Caco-2 (cell line): Measurements from ENCODE around the gene BASP1. TPM values are rescaled to one million over a fixed set of nuclear protein-coding genes. Genes with fewer than 3 reads are reported as not detected.
"Not testable (repeated sequence)": the region's sequence is repeated elsewhere in the genome, so short reads cannot be mapped to it uniquely, and the experiment has no call there.

Source experiments
- BruUV-seq: library from RNA; stranded (reverse); fragments of 400-500 nt; replicated peaks from 2 replicates; lab custom pipeline; 2021; lab: Mats Ljungman, UMichigan
- CTCF ChIA-PET: fragments of 300-600 bp; sonication (Branson Sonifier 250); formaldehyde crosslinking; loops from one replicate; lab custom pipeline; 2022; ENCODE audit warnings: antibody characterized with exemption; lab: Charles Lee
- POLR2A ChIA-PET: fragments of 300-600 bp; sonication (Branson Sonifier 250); formaldehyde crosslinking; loops from one replicate; lab custom pipeline; 2022; ENCODE audit warnings: antibody characterized with exemption; lab: Charles Lee
- DNase-seq, 2 experiments: peaks; one replicate each; pipeline versions ENCODE4 v3.0.0 to v3.0.0-alpha.2; 2020 to 2022
- H3K27me3 ChIP-seq: replicated peaks from 2 replicates; pipeline ENCODE4 v1.6.0; 2011; ENCODE audit warnings: low read length; ENCODE audit not compliant: control insufficient read depth, insufficient read depth
- H3K36me3 ChIP-seq: 2 replicates; pipeline ENCODE4 v1.5.1; 2011; ENCODE audit warnings: low read length; ENCODE audit not compliant: control insufficient read depth, insufficient read depth
- H3K4me1 ChIP-seq: fragments of 250-450 bp; sonication (Bioruptor Pico); 2 replicates; pipeline ENCODE4 v1.5.1; 2020; ENCODE audit warnings: mild to moderate bottlenecking
- H3K4me3 ChIP-seq: 2 replicates; pipeline ENCODE4 v1.5.1; 2011; ENCODE audit warnings: low read depth, mild to moderate bottlenecking, control low read depth, low read length
- H3K9me3 ChIP-seq: fragments of 250-450 bp; sonication (Bioruptor Pico); 2 replicates; pipeline ENCODE4 v1.5.1; 2020; ENCODE audit warnings: mild to moderate bottlenecking, moderate library complexity
- H3K27ac Mint-ChIP-seq: one replicate; pipeline ENCODE4 v1.8.0; 2022; ENCODE audit warnings: mixed read lengths; ENCODE audit not compliant: unreplicated experiment
- H3K27me3 Mint-ChIP-seq: one replicate; pipeline ENCODE4 v1.8.0; 2022; ENCODE audit warnings: mixed read lengths; ENCODE audit not compliant: insufficient read depth, unreplicated experiment
- H3K36me3 Mint-ChIP-seq: one replicate; pipeline ENCODE4 v1.8.0; 2022; ENCODE audit warnings: mild to moderate bottlenecking, mixed read lengths; ENCODE audit not compliant: insufficient read depth, unreplicated experiment
- H3K4me1 Mint-ChIP-seq: one replicate; pipeline ENCODE4 v1.8.0; 2022; ENCODE audit warnings: low read depth, mixed read lengths; ENCODE audit not compliant: unreplicated experiment
- H3K4me3 Mint-ChIP-seq: one replicate; pipeline ENCODE4 v1.8.0; 2022; ENCODE audit warnings: mild to moderate bottlenecking, moderate library complexity, mixed read lengths; ENCODE audit not compliant: unreplicated experiment
- H3K9me3 Mint-ChIP-seq: one replicate; pipeline ENCODE4 v1.8.0; 2022; ENCODE audit warnings: mixed read lengths; ENCODE audit not compliant: unreplicated experiment
- intact Hi-C: fragments of 100-400 bp; cut with micrococcal nuclease; formaldehyde crosslinking; loops from one replicate; pipeline ENCODE4 v1.10.0; 2022; ENCODE audit not compliant: unreplicated experiment
- total RNA-seq: library from RNA; stranded (reverse); gene quantifications from 2 replicates; pipeline ENCODE4 v1.2.3, GENCODE V29; 2022
- TF ChIP-seq, protein P1 (sequence below), 2 experiments: fragments of 200-600 bp in 1 of 2; IDR thresholded peaks; 1 replicate in 1 of 2; 2 replicates in 1 of 2; pipeline versions ENCODE4 v1.5.1 to v1.8.0; 2011 to 2022; ENCODE audit warnings: antibody characterized with exemption in 1 of 2, control low read depth in 1 of 2, inconsistent platforms in 1 of 2, low read depth in 1 of 2, low read length in 1 of 2, mild to moderate bottlenecking in 1 of 2, moderate library complexity in 1 of 2; ENCODE audit not compliant: insufficient read depth in 1 of 2, severe bottlenecking in 1 of 2, unreplicated experiment in 1 of 2

The BASP1 gene
- total RNA-seq, 1 experiment from 2014 or later: 78.1 TPM

DNA sequence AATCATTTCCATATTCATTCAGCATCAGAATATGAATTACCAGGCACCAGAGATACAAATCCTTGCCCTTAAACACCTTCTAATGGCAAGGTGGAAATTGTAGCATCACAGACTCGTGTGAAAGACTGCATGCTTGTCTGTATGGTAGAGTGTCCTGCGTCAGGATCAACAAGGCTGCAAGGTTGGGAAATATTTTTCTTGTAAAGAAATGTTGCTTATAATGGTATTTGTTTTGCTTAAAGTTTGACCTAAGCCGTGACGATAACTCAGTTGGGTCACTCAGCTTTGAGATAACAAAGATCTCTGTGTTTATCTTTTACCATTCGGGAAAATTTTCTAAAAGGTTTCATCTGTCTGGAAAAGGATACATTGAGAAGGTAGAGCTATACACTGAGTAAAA, 87.6 kb downstream of the BASP1 start:
- intact Hi-C loops: loop anchor here (1.0 kb wide), 3 partner anchors 15 to 783 kb away; no protein-coding TSS in a partner anchor
- Mint-ChIP-seq H3K36me3 (peaks cover 8% of the 10 kb centered on the region), H3K9me3 (peaks cover 10% of the 10 kb centered on the region), H3K27ac (peak overlapping the region; percentile 93), H3K4me3 (peak overlapping the region; percentile 49), H3K27me3 (no peaks in the 10 kb centered on the region), H3K4me1 (peaks cover 35% of the 10 kb centered on the region)
- BruUV-seq: no TSS peak
- H3K36me3 ChIP-seq: no peaks in the 10 kb centered on the region
- peak; percentile 52 to 60 for DNase-seq
- POLR2A ChIA-PET: interaction anchor here (0.6 kb wide), 1 partner anchor 20 kb away, joined by 3 read pairs; no protein-coding TSS in a partner anchor
- CTCF ChIA-PET: interaction anchor here (1.6 to 2.3 kb wide), 2 partner anchors 89 to 97 kb away, joined by 8 to 9 read pairs; no protein-coding TSS in a partner anchor
- TF ChIP-seq, protein P1, sequence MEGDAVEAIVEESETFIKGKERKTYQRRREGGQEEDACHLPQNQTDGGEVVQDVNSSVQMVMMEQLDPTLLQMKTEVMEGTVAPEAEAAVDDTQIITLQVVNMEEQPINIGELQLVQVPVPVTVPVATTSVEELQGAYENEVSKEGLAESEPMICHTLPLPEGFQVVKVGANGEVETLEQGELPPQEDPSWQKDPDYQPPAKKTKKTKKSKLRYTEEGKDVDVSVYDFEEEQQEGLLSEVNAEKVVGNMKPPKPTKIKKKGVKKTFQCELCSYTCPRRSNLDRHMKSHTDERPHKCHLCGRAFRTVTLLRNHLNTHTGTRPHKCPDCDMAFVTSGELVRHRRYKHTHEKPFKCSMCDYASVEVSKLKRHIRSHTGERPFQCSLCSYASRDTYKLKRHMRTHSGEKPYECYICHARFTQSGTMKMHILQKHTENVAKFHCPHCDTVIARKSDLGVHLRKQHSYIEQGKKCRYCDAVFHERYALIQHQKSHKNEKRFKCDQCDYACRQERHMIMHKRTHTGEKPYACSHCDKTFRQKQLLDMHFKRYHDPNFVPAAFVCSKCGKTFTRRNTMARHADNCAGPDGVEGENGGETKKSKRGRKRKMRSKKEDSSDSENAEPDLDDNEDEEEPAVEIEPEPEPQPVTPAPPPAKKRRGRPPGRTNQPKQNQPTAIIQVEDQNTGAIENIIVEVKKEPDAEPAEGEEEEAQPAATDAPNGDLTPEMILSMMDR (IDR thresholded peaks at IDR 0.05; ENCODE audit: insufficient read depth in 1 of 2, low read depth in 1 of 2, low read length in 1 of 2, severe bottlenecking in 1 of 2, unreplicated experiment in 1 of 2): no peak
- no peaks in the 10 kb centered on the region for H3K27me3 ChIP-seq
- H3K4me3 ChIP-seq: no peak overlapping the region
- H3K4me1 ChIP-seq: peaks cover 28% of the 10 kb centered on the region
- H3K9me3 ChIP-seq: no peaks in the 10 kb centered on the region

DNA sequence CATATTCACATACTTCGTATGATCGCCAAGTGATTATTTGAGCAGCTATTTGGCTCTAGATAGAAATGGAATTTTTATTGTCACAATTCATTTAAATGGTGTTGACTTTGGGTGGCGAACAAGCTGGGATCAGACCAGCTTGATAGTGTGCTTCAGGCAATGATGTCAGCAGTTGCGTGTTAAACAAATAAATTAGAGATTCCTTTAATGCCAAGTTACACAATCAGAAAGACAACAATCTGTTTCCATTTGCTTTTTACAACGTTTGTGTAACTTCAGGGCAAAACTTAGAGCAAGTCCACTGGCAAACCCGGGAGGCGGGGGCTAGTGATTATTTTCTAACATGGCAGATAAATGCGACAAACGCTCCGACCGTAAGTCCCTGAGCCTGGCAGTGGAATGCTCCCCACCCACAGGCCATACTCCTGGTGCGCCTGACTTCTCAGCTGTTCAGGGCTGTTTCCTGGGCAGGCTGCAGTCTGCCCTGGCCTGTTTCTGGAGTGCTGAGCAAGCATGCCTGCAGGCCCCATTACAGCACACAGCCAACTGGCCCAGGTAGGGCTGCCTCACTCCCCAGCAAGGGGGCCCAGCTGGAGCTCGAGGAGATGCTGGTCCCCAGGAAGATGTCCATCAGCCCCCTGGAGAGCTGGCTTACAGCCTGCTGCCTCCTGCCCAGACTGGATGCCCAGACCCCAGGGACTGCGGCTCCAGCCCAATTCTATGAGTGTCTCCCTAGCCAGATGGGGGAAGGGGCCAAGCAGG, 88.7 kb downstream of the BASP1 start:
- TF ChIP-seq, protein P1 (IDR thresholded peaks at IDR 0.05; ENCODE audit: insufficient read depth in 1 of 2, low read depth in 1 of 2, low read length in 1 of 2, severe bottlenecking in 1 of 2, unreplicated experiment in 1 of 2): no peak
- no peaks in the 10 kb centered on the region for H3K27me3 Mint-ChIP-seq
- H3K27ac Mint-ChIP-seq: peak overlapping the region; percentile 93
- H3K36me3 Mint-ChIP-seq: peaks cover 8% of the 10 kb centered on the region
- peaks cover 10% of the 10 kb centered on the region for H3K9me3 Mint-ChIP-seq
- ChIA-PET POLR2A (interaction anchor here (0.5 to 1.5 kb wide), 3 partner anchors 15 to 96 kb away, joined by 4 to 8 read pairs (median 4); no protein-coding TSS in a partner anchor), CTCF (interaction anchor here (1.0 to 2.3 kb wide), 3 partner anchors 57 to 96 kb away, joined by 4 to 9 read pairs (median 8); no protein-coding TSS in a partner anchor)
- DNase-seq: peak; percentile 90 to 91
- Histone ChIP-seq H3K27me3 (no peaks in the 10 kb centered on the region), H3K9me3 (no peaks in the 10 kb centered on the region), H3K4me3 (peak overlapping the region; percentile 2; the same call in 1 of the 2 replicates), H3K4me1 (peaks cover 32% of the 10 kb centered on the region), H3K36me3 (no peaks in the 10 kb centered on the region)
- H3K4me3 Mint-ChIP-seq: peak overlapping the region; percentile 61
- no TSS peak for BruUV-seq
- H3K4me1 Mint-ChIP-seq: peaks cover 35% of the 10 kb centered on the region
- intact Hi-C loops: loop anchor here (1.0 kb wide), 6 partner anchors 16 to 784 kb away; no protein-coding TSS in a partner anchor

DNA sequence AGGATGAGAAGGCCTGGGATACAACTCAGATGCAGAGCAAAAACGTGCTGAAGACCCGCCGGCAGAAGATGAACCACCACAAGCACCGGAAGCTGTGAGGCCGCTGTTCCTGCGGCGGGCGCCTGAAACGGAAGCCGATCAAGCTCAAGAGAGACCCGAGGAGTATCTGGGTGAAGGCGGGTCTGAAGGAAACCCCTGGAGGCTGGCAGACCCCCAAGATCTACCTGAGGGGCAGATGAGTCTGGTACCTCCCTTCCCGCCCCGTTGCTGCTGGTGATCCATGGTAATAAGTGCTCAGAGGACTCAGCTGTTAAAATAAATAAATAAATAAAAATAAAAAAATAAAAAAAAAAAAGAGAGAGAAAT, 89.3 kb downstream of the BASP1 start:
- H3K9me3 Mint-ChIP-seq: peaks cover 10% of the 10 kb centered on the region
- Histone ChIP-seq H3K4me3 (no peak overlapping the region), H3K27me3 (no peaks in the 10 kb centered on the region), H3K4me1 (peaks cover 38% of the 10 kb centered on the region), H3K36me3 (no peaks in the 10 kb centered on the region), H3K9me3 (no peaks in the 10 kb centered on the region)
- TF ChIP-seq, protein P1 (IDR thresholded peaks at IDR 0.05; ENCODE audit: insufficient read depth in 1 of 2, low read depth in 1 of 2, low read length in 1 of 2, severe bottlenecking in 1 of 2, unreplicated experiment in 1 of 2): no peak
- peak overlapping the region; percentile 93 for H3K27ac Mint-ChIP-seq
- peak overlapping the region; percentile 61 for H3K4me3 Mint-ChIP-seq
- peaks cover 35% of the 10 kb centered on the region for H3K4me1 Mint-ChIP-seq
- H3K27me3 Mint-ChIP-seq: no peaks in the 10 kb centered on the region
- H3K36me3 Mint-ChIP-seq: peaks cover 8% of the 10 kb centered on the region
- intact Hi-C loops: loop anchor here (1.0 kb wide), 3 partner anchors 20 to 95 kb away; no protein-coding TSS in a partner anchor
- no TSS peak for BruUV-seq
- ChIA-PET CTCF (interaction anchor here (1.6 kb wide), 1 partner anchor 90 kb away, joined by 9 read pairs; no protein-coding TSS in a partner anchor), POLR2A (interaction anchor here (1.1 to 1.5 kb wide), 2 partner anchors 90 to 95 kb away, joined by 4 to 8 read pairs; no protein-coding TSS in a partner anchor)
- no peak for DNase-seq

DNA sequence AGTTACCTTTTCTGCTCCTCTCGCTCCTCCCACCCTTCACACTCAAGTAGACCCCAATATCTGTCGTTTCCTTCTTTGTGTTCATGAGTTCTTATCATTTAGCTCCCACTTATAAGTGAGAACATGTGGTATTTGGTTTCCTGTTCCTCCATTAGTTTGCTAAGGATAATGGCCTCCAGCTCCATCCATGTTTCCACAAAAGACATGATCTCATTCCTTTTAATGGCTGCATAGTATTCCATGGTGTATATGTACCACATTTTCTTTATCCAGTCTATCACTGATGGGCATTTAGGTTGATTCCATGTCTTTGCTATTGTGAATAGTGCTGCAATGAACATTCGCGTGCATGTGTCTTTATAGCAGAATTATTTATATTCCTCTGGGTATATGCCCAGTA, 90.0 kb downstream of the BASP1 start:
- peaks cover 45% of the 10 kb centered on the region for H3K4me1 ChIP-seq
- H3K9me3 ChIP-seq, POLR2A ChIA-PET, H3K4me3 ChIP-seq, H3K36me3 ChIP-seq, DNase-seq, H3K36me3 Mint-ChIP-seq, intact Hi-C loops, H3K27me3 Mint-ChIP-seq, H3K27me3 ChIP-seq, BruUV-seq, H3K27ac Mint-ChIP-seq: not testable (repeated sequence)
- peaks cover 10% of the 10 kb centered on the region for H3K9me3 Mint-ChIP-seq
- CTCF ChIA-PET: interaction anchor here (0.6 kb wide), 1 partner anchor 405 kb away, joined by 5 read pairs; no protein-coding TSS in a partner anchor
- H3K4me1 Mint-ChIP-seq: peaks cover 39% of the 10 kb centered on the region
- H3K4me3 Mint-ChIP-seq: peak overlapping the region; percentile 30
